K562 (cell line): ENCODE measurements around the gene ZNF597. TPM values are rescaled to one million over a fixed set of nuclear protein-coding genes. Genes with fewer than 3 reads are reported as not detected.
A peak's percentile ranks its signal among the peaks of the same experiment; 100 is the strongest.

Experiments used
- KLF13 ChIP-seq: fragments of 450-650 bp; IDR thresholded peaks from 2 replicates; pipeline ENCODE4 v1.6.1; 2016; ENCODE audit warnings: missing genetic modification characterization, low read depth, mild to moderate bottlenecking, missing compliant biosample characterization, moderate library complexity, borderline replicate concordance
- NFE2L1 ChIP-seq: fragments of 450-650 bp; IDR thresholded peaks from 2 replicates; pipeline ENCODE4 v1.6.1; 2016; ENCODE audit warnings: missing genetic modification characterization, low read depth, mild to moderate bottlenecking, missing compliant biosample characterization, moderate library complexity, borderline replicate concordance
- RBM17 ChIP-seq: fragments of 200-400 bp; formaldehyde crosslinking; IDR thresholded peaks from 2 replicates; pipeline ENCODE4 v1.6.1; 2017; ENCODE audit warnings: low read depth, mild to moderate bottlenecking, low read length, borderline replicate concordance
- RBM39 ChIP-seq: fragments of 200-400 bp; formaldehyde crosslinking; optimal IDR thresholded peaks from 2 replicates; pipeline ENCODE3; 2018; ENCODE audit warnings: low read depth, low read length
- RNF2 ChIP-seq: sonication (generic); IDR thresholded peaks from 2 replicates; pipeline ENCODE4 v1.6.1; 2016
- SPI1 ChIP-seq: IDR thresholded peaks from 2 replicates; pipeline ENCODE4 v1.6.1; 2011; ENCODE audit warnings: low read depth, low read length, control low read depth, borderline replicate concordance
- U2AF2 ChIP-seq: fragments of 200-400 bp; formaldehyde crosslinking; optimal IDR thresholded peaks from 2 replicates; pipeline ENCODE3; 2017; ENCODE audit warnings: low read depth, mild to moderate bottlenecking, low read length
- ZNF232 ChIP-seq: sonication (generic); formaldehyde crosslinking; IDR thresholded peaks from 2 replicates; pipeline ENCODE4 v1.8.0; 2022; ENCODE audit warnings: mild to moderate bottlenecking, missing genetic modification reagents
- ZNF586 ChIP-seq: fragments of 450-650 bp; formaldehyde crosslinking; conservative IDR thresholded peaks from 2 replicates; pipeline ENCODE4 v1.4.0; 2020; ENCODE audit warnings: mild to moderate bottlenecking, moderate library complexity
- ZNF75A ChIP-seq: fragments of 450-650 bp; formaldehyde crosslinking; IDR thresholded peaks from 2 replicates; pipeline ENCODE4 v1.4.0; 2020; ENCODE audit warnings: mild to moderate bottlenecking
- polyA plus RNA-seq, 8 experiments: library from polyadenylated mRNA; depleted of rRNA in 4 of 8; stranded (reverse) in 5 of 8; unstranded in 3 of 8; fragments of >200 nt; fragmentation: Nextera tagmentation in 2 of 8; fragmentation: Illumina TruSeq in 1 of 8; extraction: Ambion mirVana in 2 of 8; extraction: Trizol in 1 of 8; gene quantifications; 2 replicates each; pipeline versions ENCODE4 v1.2.1 to v1.2.3, GENCODE V29; 2011 to 2014; ENCODE audit warnings: inconsistent platforms in 1 of 8, missing spikeins in 1 of 8
- total RNA-seq, 7 experiments: library from RNA; depleted of rRNA in 6 of 7; stranded (reverse); fragments of >200 nt in 6 of 7; fragmentation: Illumina TruSeq in 2 of 7; extraction: Trizol in 2 of 7; gene quantifications; 2 replicates each; pipeline versions ENCODE4 v1.2.1 to v1.2.3, GENCODE V29; 2011 to 2021; ENCODE audit warnings: low replicate concordance in 1 of 7
- TF ChIP-seq, protein P1 (sequence below): sonication (generic); formaldehyde crosslinking; IDR thresholded peaks from 2 replicates; pipeline ENCODE4 v1.8.1; 2023; ENCODE audit warnings: mild to moderate bottlenecking, missing genetic modification reagents
- TF ChIP-seq, protein P2 (sequence below): fragments of 200-800 bp; sonication (Bioruptor generic); IDR thresholded peaks from 2 replicates; pipeline ENCODE4 v1.6.1; 2017; ENCODE audit warnings: missing genetic modification characterization, missing compliant biosample characterization
- TF ChIP-seq, protein P3 (sequence below), 2 experiments: IDR thresholded peaks in 1 of 2; conservative IDR thresholded peaks in 1 of 2; 2 replicates each; pipeline ENCODE4 v1.6.1; 2016; ENCODE audit warnings: low read depth in 2 of 2, mild to moderate bottlenecking in 1 of 2, missing compliant biosample characterization in 1 of 2, missing genetic modification characterization in 1 of 2, moderate library complexity in 1 of 2
- TF ChIP-seq, protein P4 (sequence below): fragments of 250-450 bp; sonication (Bioruptor Pico); IDR thresholded peaks from 2 replicates; pipeline ENCODE4 v1.5.0; 2022; ENCODE audit warnings: mild to moderate bottlenecking

Gene ZNF597
- total and polyA plus RNA-seq, 9 of the 15 experiments (the other 6 are each of a cell fraction or from before 2014, with no cell fraction given) = 0.14 to 0.68 (median 0.42) TPM

DNA sequence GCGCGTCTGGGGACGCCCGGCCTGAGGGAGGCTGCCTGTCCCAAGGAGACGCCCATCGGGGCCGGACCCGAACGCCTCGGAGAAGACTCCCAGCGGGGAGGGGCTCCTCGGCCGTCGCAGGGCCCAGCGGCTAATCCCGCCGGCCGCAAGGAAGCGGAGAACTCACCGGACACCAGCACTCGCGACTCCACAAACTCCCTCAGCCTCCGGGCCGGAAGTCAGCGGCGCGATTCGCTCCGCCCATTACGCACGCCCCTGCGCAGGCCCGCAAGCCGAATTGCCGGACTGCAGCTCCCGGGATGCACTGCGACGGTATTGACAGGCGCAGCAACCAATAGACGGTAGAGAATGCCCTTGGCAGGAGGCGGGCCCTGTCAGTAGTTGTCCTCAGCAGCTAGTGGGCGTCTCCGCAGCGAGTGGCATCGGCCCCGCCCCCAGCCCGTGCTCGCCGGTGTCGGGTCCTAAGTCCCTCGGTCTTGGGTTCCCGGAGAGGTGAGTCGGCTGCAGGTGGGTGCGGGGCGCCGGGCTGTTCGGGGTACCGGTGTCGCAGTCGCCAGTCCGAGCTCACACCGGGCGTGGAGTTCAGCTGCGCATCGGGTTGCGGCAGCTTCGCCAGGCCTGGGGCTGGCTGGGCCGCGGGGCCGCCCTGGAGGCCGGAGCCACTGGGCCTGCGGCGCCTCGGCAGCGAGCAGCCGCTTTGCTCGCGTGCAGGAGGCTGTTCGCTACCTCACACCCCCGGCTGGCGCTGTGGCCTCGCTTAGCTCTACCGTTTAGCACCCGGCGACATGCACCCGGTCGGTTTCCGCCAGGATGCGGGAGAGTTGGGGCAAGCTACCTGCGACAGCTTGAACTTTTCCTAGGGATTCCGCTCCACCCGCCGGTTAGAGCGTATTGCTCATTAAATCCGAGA, 42.3 kb downstream of the ZNF597 start, which contains the start of the genes ZNF174 and ZSCAN32 (continued):
- TF ChIP-seq, protein P1, sequence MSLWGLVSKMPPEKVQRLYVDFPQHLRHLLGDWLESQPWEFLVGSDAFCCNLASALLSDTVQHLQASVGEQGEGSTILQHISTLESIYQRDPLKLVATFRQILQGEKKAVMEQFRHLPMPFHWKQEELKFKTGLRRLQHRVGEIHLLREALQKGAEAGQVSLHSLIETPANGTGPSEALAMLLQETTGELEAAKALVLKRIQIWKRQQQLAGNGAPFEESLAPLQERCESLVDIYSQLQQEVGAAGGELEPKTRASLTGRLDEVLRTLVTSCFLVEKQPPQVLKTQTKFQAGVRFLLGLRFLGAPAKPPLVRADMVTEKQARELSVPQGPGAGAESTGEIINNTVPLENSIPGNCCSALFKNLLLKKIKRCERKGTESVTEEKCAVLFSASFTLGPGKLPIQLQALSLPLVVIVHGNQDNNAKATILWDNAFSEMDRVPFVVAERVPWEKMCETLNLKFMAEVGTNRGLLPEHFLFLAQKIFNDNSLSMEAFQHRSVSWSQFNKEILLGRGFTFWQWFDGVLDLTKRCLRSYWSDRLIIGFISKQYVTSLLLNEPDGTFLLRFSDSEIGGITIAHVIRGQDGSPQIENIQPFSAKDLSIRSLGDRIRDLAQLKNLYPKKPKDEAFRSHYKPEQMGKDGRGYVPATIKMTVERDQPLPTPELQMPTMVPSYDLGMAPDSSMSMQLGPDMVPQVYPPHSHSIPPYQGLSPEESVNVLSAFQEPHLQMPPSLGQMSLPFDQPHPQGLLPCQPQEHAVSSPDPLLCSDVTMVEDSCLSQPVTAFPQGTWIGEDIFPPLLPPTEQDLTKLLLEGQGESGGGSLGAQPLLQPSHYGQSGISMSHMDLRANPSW (CRISPR knock-in tag) = no peak
- no peak for TF ChIP-seq SPI1
- TF ChIP-seq, protein P2, sequence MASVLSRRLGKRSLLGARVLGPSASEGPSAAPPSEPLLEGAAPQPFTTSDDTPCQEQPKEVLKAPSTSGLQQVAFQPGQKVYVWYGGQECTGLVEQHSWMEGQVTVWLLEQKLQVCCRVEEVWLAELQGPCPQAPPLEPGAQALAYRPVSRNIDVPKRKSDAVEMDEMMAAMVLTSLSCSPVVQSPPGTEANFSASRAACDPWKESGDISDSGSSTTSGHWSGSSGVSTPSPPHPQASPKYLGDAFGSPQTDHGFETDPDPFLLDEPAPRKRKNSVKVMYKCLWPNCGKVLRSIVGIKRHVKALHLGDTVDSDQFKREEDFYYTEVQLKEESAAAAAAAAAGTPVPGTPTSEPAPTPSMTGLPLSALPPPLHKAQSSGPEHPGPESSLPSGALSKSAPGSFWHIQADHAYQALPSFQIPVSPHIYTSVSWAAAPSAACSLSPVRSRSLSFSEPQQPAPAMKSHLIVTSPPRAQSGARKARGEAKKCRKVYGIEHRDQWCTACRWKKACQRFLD (CRISPR knock-in tag) = 0 out of 2 replicates have a peak, but pooled peaks have one; percentile 15
- no peak for TF ChIP-seq RBM17
- peak; percentile 91 for TF ChIP-seq KLF13 (tag)
- no peak for TF ChIP-seq U2AF2
- TF ChIP-seq, protein P3, sequence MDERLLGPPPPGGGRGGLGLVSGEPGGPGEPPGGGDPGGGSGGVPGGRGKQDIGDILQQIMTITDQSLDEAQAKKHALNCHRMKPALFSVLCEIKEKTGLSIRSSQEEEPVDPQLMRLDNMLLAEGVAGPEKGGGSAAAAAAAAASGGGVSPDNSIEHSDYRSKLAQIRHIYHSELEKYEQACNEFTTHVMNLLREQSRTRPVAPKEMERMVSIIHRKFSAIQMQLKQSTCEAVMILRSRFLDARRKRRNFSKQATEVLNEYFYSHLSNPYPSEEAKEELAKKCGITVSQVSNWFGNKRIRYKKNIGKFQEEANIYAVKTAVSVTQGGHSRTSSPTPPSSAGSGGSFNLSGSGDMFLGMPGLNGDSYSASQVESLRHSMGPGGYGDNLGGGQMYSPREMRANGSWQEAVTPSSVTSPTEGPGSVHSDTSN (CRISPR knock-in tag; IDR thresholded peaks at IDR 0.05; ENCODE audit: low read depth) = peak; percentile 90
- TF ChIP-seq, protein P3 (tag; conservative IDR thresholded peaks at IDR 0.05; ENCODE audit: low read depth) = peak; percentile 99
- TF ChIP-seq NFE2L1 (tag) = no peak
- no peak for TF ChIP-seq ZNF75A
- TF ChIP-seq, protein P4, sequence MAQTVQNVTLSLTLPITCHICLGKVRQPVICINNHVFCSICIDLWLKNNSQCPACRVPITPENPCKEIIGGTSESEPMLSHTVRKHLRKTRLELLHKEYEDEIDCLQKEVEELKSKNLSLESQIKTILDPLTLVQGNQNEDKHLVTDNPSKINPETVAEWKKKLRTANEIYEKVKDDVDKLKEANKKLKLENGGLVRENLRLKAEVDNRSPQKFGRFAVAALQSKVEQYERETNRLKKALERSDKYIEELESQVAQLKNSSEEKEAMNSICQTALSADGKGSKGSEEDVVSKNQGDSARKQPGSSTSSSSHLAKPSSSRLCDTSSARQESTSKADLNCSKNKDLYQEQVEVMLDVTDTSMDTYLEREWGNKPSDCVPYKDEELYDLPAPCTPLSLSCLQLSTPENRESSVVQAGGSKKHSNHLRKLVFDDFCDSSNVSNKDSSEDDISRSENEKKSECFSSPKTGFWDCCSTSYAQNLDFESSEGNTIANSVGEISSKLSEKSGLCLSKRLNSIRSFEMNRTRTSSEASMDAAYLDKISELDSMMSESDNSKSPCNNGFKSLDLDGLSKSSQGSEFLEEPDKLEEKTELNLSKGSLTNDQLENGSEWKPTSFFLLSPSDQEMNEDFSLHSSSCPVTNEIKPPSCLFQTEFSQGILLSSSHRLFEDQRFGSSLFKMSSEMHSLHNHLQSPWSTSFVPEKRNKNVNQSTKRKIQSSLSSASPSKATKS = no peak
- TF ChIP-seq RBM39 = no peak
- peak; percentile 73; the same call in 1 of the 2 replicates for TF ChIP-seq RNF2
- no peak for TF ChIP-seq ZNF586 (CRISPR knock-in tag)
- 0 out of 2 replicates have a peak, but pooled peaks have one; percentile 53 for TF ChIP-seq ZNF232 (CRISPR knock-in tag)
